Heart left ventricle (tissue), 16 donors: ENCODE data around the gene ACADM. TPM values are rescaled to one million over a fixed set of nuclear protein-coding genes. Genes with fewer than 3 reads are reported as not detected.
A peak's percentile ranks its signal among the peaks of the same experiment; 100 is the strongest.

Experiments
- ATAC-seq, 4 donors: fragments of 200-7000 bp; cut with Tn5 transposase; one replicate each; pipeline ENCODE4 v1.9.1; 2020 to 2022; ENCODE audit warnings: moderate library complexity in 4 of 4, mild to moderate bottlenecking in 3 of 4, moderate number of reproducible peaks in 1 of 4
- DNase-seq, 5 donors: peaks; one replicate each; pipeline ENCODE4 v3.0.0-alpha.2; 2020
- H3K27ac ChIP-seq, 12 donors: fragments of 200-600 bp; sonication (generic) in 4 of 12; one replicate each; pipeline versions ENCODE4 v1.5.0 to v1.8.0; 2016 to 2022; ENCODE audit warnings: mild to moderate bottlenecking in 2 of 12
- H3K27me3 ChIP-seq, 9 donors: fragments of 200-600 bp; sonication (generic) in 2 of 9; one replicate each; pipeline versions ENCODE4 v1.5.1 to v1.8.0; 2016 to 2022; ENCODE audit warnings: mild to moderate bottlenecking in 3 of 9
- H3K36me3 ChIP-seq, 9 donors: fragments of 200-600 bp; sonication (generic) in 2 of 9; one replicate each; pipeline versions ENCODE4 v1.5.0 to v1.8.0; 2018 to 2022; ENCODE audit warnings: mild to moderate bottlenecking in 2 of 9
- H3K4me1 ChIP-seq, 12 donors: fragments of 200-600 bp; sonication (generic) in 4 of 12; one replicate each; pipeline versions ENCODE4 v1.5.0 to v1.8.0; 2016 to 2022; ENCODE audit warnings: mild to moderate bottlenecking in 3 of 12
- H3K4me3 ChIP-seq, 12 donors: fragments of 200-600 bp; sonication (generic) in 4 of 12; one replicate each; pipeline versions ENCODE4 v1.5.0 to v1.8.0; 2017 to 2022; ENCODE audit warnings: mild to moderate bottlenecking in 9 of 12, moderate library complexity in 4 of 12
- H3K9me3 ChIP-seq, 12 donors: fragments of 200-600 bp; sonication (generic) in 4 of 12; one replicate each; pipeline versions ENCODE4 v1.5.0 to v1.8.0; 2016 to 2022; ENCODE audit warnings: mild to moderate bottlenecking in 1 of 12
- POLR2A ChIP-seq, 2 donors: fragments of 450-650 bp; IDR thresholded peaks; one replicate each; pipeline ENCODE4 v1.6.1; 2017; ENCODE audit warnings: antibody characterized with exemption in 2 of 2, mild to moderate bottlenecking in 2 of 2, moderate library complexity in 2 of 2
- WGBS, 4 donors: extraction: QIAGEN DNeasy Blood & Tissue Kit in 2 of 4; methylation state at CpG; one replicate each; pipeline versions ENCODE4 v1.1.5 to v1.1.7; 2013 to 2018; 5-methylcytosine and 5-hydroxymethylcytosine counted together
- intact Hi-C, 10 donors: fragments of 100-400 bp; cut with DNase I; formaldehyde crosslinking; loops; one replicate each; pipeline versions ENCODE4 v1.11.1 to v1.14.2; 2022
- polyA plus RNA-seq, 2 donors: library from polyadenylated mRNA; stranded (reverse); fragments of 200-250 nt; gene quantifications; one replicate each; pipeline ENCODE4 v1.2.3, GENCODE V29; 2013
- total RNA-seq, 9 donors: library from RNA; depleted of rRNA in 2 of 9; stranded (reverse); fragments of >200 nt in 2 of 9; fragmentation: NEBNext Ultra II Directional in 3 of 9; extraction: Animal tissue kit (Norgen Biotek cat#: 25700) in 3 of 9; gene quantifications; one replicate each; pipeline versions ENCODE4 v1.1.0 to v1.2.4, GENCODE V29; 2016 to 2023
- TF ChIP-seq, protein P1 (sequence below), 12 donors: fragments of 200-600 bp; sonication (generic) in 4 of 12; IDR thresholded peaks; one replicate each; pipeline versions ENCODE4 v1.5.0 to v1.8.0; 2018 to 2022; ENCODE audit warnings: antibody characterized with exemption in 12 of 12, mild to moderate bottlenecking in 5 of 12
- donor health status: ischemic (EF 13 %, LVEDD 7.1; RV severe dilation, severe dysfunction).
- donor health status: healthy with polysubstance abuse.
- donor health status: DM: no; HTN: yes; CAD: no.
- donor health status: DM: no; HTN: no; CAD: no.
- donor health status: ischemic (EF 25% LVEDD 6.9; RV normal size, moderate dysfunction).
- donor health status: ischemic (EF 25% LVEDD 5.7; RV mildly dilated, moderate dysfunction).
- donor health status: healthy.
- donor health status: DM: yes; HTN: yes; CAD: no.
- donor health status: ischemic (EF 35%, LVEDD 5.7; RV mildly dilated, moderate dysfunction).
- donor health status: nonischemic (EF 11% LVEDD 7.7; RV severe dilation, severe dysfunction).
- donor health status: DM: yes; HTN: yes; CAD: no.
- donor health status: PGD.
- donor health status: ischemic (EF 29% LVEDD 5.4; RV normal size, mild dysfunction).
- donor health status: nonischemic (EF 23%, LVEDD 6.1; RV moderate dilation, normal function).

ACADM gene
- total and polyA plus RNA-seq, 11 donors, result 45.4 to 371 (median 212) TPM

- peaks cover 0 to 65% (median 40%) of the 10 kb centered on the region in 12 donors for H3K4me1 ChIP-seq
- H3K4me3 ChIP-seq, result no peak overlapping the region
- peak overlapping the region in 1 of 12 donors; percentile 5 for H3K27ac ChIP-seq
- peaks cover 0 to 75% (median 62%) of the 10 kb centered on the region in 9 donors for H3K36me3 ChIP-seq
- H3K9me3 ChIP-seq, result no peaks in the 10 kb centered on the region
- intact Hi-C loops, result loop anchor here in 7 of 10 donors (5.0 to 10.0 kb wide), 4 partner anchors 45 to 148 kb away; partner anchors contain the start of gene ACADM (in 2 of the 7)
- ATAC-seq (no peak), DNase-seq (no peak)
- no peaks in the 10 kb centered on the region for H3K27me3 ChIP-seq
- no peak for TF ChIP-seq POLR2A (IDR thresholded peaks at IDR 0.05)
Observed at GRCh38 chr1:75789988-75790387, 65.5 kb downstream of the ACADM start.

DNA sequence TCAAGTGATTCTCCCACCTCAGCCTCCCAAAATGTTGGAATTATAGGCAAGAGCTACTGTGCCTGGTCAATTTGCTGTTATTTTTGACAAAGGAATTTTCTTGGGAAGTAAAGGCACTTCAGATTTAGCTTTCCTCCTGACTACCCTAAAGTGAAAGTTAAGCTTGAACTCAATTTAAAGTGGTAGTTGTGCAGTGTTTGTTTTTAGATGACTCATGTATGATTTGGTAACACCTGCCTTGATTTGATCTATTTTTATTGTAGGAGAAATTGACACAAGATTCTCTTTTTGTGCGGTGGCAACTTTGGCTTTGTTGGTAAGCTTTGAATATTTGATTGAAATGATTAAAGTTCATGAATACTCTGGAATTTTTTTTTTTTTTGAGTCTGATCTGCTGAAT, 66.5 kb downstream of the ACADM start:
- Histone ChIP-seq H3K36me3 (peaks cover 0 to 85% (median 72%) of the 10 kb centered on the region in 9 donors), H3K27ac (peak overlapping the region in 2 of 12 donors; percentile 5 to 27), H3K4me3 (peak overlapping the region in 1 of 12 donors; percentile 10), H3K9me3 (no peaks in the 10 kb centered on the region), H3K4me1 (peaks cover 0 to 56% (median 38%) of the 10 kb centered on the region in 12 donors), H3K27me3 (no peaks in the 10 kb centered on the region)
- intact Hi-C loops, result loop anchor here in 1 of 10 donors (10.0 kb wide), 1 partner anchor 46 kb away; no protein-coding TSS in a partner anchor
- DNase-seq (no peak), ATAC-seq (no peak)
- 68 to 87% (median 83%) methylated on average over 1 of the region's 1 CpG for WGBS, 4 donors
- TF ChIP-seq, protein P1, sequence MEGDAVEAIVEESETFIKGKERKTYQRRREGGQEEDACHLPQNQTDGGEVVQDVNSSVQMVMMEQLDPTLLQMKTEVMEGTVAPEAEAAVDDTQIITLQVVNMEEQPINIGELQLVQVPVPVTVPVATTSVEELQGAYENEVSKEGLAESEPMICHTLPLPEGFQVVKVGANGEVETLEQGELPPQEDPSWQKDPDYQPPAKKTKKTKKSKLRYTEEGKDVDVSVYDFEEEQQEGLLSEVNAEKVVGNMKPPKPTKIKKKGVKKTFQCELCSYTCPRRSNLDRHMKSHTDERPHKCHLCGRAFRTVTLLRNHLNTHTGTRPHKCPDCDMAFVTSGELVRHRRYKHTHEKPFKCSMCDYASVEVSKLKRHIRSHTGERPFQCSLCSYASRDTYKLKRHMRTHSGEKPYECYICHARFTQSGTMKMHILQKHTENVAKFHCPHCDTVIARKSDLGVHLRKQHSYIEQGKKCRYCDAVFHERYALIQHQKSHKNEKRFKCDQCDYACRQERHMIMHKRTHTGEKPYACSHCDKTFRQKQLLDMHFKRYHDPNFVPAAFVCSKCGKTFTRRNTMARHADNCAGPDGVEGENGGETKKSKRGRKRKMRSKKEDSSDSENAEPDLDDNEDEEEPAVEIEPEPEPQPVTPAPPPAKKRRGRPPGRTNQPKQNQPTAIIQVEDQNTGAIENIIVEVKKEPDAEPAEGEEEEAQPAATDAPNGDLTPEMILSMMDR (IDR thresholded peaks at IDR 0.05), result no peak
- no peak for TF ChIP-seq POLR2A (IDR thresholded peaks at IDR 0.05)

- H3K27me3 ChIP-seq, result no peaks in the 10 kb centered on the region
- H3K9me3 ChIP-seq, result no peaks in the 10 kb centered on the region
- intact Hi-C loops, result loop anchor here in 1 of 10 donors (10.0 kb wide), 1 partner anchor 47 kb away; no protein-coding TSS in a partner anchor
- peaks cover 0 to 96% (median 82%) of the 10 kb centered on the region in 9 donors for H3K36me3 ChIP-seq
- no peak for TF ChIP-seq POLR2A (IDR thresholded peaks at IDR 0.05)
- TF ChIP-seq, protein P1 (IDR thresholded peaks at IDR 0.05), result no peak
- H3K27ac ChIP-seq, result no peak overlapping the region
- DNase-seq (no peak), ATAC-seq (no peak)
- H3K4me3 ChIP-seq, result no peak overlapping the region
- WGBS, 4 donors, result 94 to 96% (median 95%) methylated on average over 3 of the region's 3 CpGs
- H3K4me1 ChIP-seq, result peaks cover 0 to 53% (median 38%) of the 10 kb centered on the region in 12 donors
Observed at GRCh38 chr1:75792091-75792490, 67.6 kb downstream of the ACADM start.

GRCh38 chr1:75794382-75794781, 69.9 kb downstream of the ACADM start:
- peaks cover 0 to 30% (median 16%) of the 10 kb centered on the region in 12 donors for H3K4me1 ChIP-seq
- ATAC-seq (no peak), DNase-seq (no peak)
- no peak overlapping the region for H3K27ac ChIP-seq
- intact Hi-C loops, result loop anchor here in 1 of 10 donors (10.0 kb wide), 1 partner anchor 50 kb away; no protein-coding TSS in a partner anchor
- H3K4me3 ChIP-seq, result no peak overlapping the region
- no peaks in the 10 kb centered on the region for H3K27me3 ChIP-seq
- TF ChIP-seq, protein P1 (IDR thresholded peaks at IDR 0.05), result no peak
- no peak for TF ChIP-seq POLR2A (IDR thresholded peaks at IDR 0.05)
- H3K36me3 ChIP-seq, result peaks cover 0 to 100% (median 91%) of the 10 kb centered on the region in 9 donors
- H3K9me3 ChIP-seq, result no peaks in the 10 kb centered on the region
- 97 to 99% (median 98%) methylated on average over 2 of the region's 2 CpGs for WGBS, 4 donors
